Kidney (tissue), 14 donors: Measurements from ENCODE around the gene ARID1B. TPM values are rescaled to one million over a fixed set of nuclear protein-coding genes. Genes with fewer than 3 reads are reported as not detected.

ENCODE experiments used
- DNase-seq, 5 donors: peaks; one replicate each; pipeline ENCODE4 v3.0.0-alpha.2; 2013 to 2020
- FAIRE-seq: peaks from 2 replicates; lab custom pipeline; 2012; peaks lifted over from hg19 to GRCh38; lab: Jason Lieb, UNC
- H3K27ac ChIP-seq, 2 donors: one replicate each; pipeline ENCODE4 v1.7.0; 2013; ENCODE audit warnings: low read depth in 2 of 2, low read length in 2 of 2, inconsistent platforms in 1 of 2
- H3K27me3 ChIP-seq: one replicate; pipeline ENCODE4 v1.7.1; 2013; ENCODE audit warnings: low read length, inconsistent platforms; ENCODE audit not compliant: control insufficient read depth, insufficient read depth
- H3K36me3 ChIP-seq, 3 donors: one replicate each; pipeline versions ENCODE4 v1.7.0 to v1.7.1; 2013; ENCODE audit warnings: low read length in 3 of 3, control low read depth in 1 of 3, inconsistent platforms in 1 of 3; ENCODE audit not compliant: insufficient read depth in 3 of 3, control insufficient read depth in 2 of 3
- H3K4me1 ChIP-seq, 3 donors: one replicate each; pipeline versions ENCODE4 v1.7.0 to v1.7.1; 2013; ENCODE audit warnings: low read length in 3 of 3, inconsistent platforms in 1 of 3, low read depth in 1 of 3; ENCODE audit not compliant: control insufficient read depth in 2 of 3, insufficient read depth in 2 of 3
- H3K4me3 ChIP-seq, 3 donors: one replicate each; pipeline versions ENCODE4 v1.7.0 to v1.8.1; 2013; ENCODE audit warnings: low read length in 3 of 3, control low read depth in 1 of 3, inconsistent platforms in 1 of 3
- H3K9ac ChIP-seq, 3 donors: one replicate each; pipeline versions ENCODE4 v1.7.0 to v1.7.1; 2013; ENCODE audit warnings: low read length in 3 of 3, control low read depth in 1 of 3, inconsistent platforms in 1 of 3
- H3K9me3 ChIP-seq, 3 donors: one replicate each; pipeline versions ENCODE4 v1.7.0 to v1.7.1; 2013; ENCODE audit warnings: low read length in 3 of 3, control low read depth in 1 of 3, inconsistent platforms in 1 of 3; ENCODE audit not compliant: control insufficient read depth in 2 of 3, insufficient read depth in 1 of 3
- intact Hi-C: fragments of 100-400 bp; cut with DNase I; formaldehyde crosslinking; loops from one replicate; pipeline ENCODE4 v1.11.1; 2022
- polyA plus RNA-seq: library from polyadenylated mRNA; stranded (reverse); fragments of 350-450 nt; fragmentation: Illumina TruSeq; extraction: RNeasy Lipid Tissue Mini Kit (QIAGEN cat#74804); gene quantifications from one replicate; pipeline ENCODE4 v1.2.3, GENCODE V29; 2014; ENCODE audit warnings: low read depth, low replicate concordance; ENCODE audit not compliant: insufficient read depth
- total RNA-seq: library from RNA; stranded (reverse); fragmentation: NEBNext Ultra II Directional; extraction: Animal tissue kit (Norgen Biotek cat#: 25700); gene quantifications from one replicate; pipeline ENCODE4 v1.2.1, GENCODE V29; 2021
- TF ChIP-seq, protein P1 (sequence below): IDR thresholded peaks from 3 replicates; pipeline ENCODE4 v1.5.1; 2012; ENCODE audit warnings: mild to moderate bottlenecking, moderate library complexity, borderline replicate concordance; ENCODE audit not compliant: insufficient read depth; ENCODE audit errors: extremely low read depth
- donor health status: control.
- donor health status: control.
- donor health status: control.
- donor health status: control.
- donor health status: control.
- donor health status: DM: yes; HTN: yes; CAD: no.
- donor health status: Normal renal cell carcinoma (clear cell type).

ARID1B gene
- total and polyA plus RNA-seq, 2 donors from 2014 or later, result 16.4 to 110 TPM

DNA sequence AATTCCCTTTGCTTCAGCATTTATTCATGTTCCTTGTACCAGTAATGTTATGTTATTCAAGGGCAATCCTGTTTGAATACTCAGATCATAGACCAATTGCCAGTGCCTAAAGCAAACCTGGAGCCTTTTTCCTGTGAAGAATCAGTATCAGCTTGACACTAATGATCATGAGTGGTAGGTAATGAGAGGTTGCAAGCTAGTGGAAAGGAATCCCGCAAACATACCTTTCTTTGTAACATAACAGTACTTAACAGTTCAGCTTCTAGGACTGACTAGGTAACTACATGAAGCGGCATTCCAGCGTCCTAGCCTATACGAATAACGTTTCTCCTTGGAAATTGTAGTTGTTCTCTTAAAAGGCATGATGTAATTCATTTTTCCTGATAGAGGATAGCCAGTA is 292.4 kb downstream of the ARID1B start:
- Histone ChIP-seq H3K9me3 (no peaks in the 10 kb centered on the region), H3K4me1 (peaks cover 14 to 18% (median 17%) of the 10 kb centered on the region in 3 donors), H3K27ac (peak overlapping the region in 1 of 2 donors; percentile 20), H3K4me3 (no peak overlapping the region), H3K9ac (no peak overlapping the region), H3K27me3 (no peaks in the 10 kb centered on the region), H3K36me3 (no peaks in the 10 kb centered on the region)
- DNase-seq, result peak in 2 of 5 donors; percentile 54 to 69
- FAIRE-seq, result no peak
- TF ChIP-seq, protein P1, sequence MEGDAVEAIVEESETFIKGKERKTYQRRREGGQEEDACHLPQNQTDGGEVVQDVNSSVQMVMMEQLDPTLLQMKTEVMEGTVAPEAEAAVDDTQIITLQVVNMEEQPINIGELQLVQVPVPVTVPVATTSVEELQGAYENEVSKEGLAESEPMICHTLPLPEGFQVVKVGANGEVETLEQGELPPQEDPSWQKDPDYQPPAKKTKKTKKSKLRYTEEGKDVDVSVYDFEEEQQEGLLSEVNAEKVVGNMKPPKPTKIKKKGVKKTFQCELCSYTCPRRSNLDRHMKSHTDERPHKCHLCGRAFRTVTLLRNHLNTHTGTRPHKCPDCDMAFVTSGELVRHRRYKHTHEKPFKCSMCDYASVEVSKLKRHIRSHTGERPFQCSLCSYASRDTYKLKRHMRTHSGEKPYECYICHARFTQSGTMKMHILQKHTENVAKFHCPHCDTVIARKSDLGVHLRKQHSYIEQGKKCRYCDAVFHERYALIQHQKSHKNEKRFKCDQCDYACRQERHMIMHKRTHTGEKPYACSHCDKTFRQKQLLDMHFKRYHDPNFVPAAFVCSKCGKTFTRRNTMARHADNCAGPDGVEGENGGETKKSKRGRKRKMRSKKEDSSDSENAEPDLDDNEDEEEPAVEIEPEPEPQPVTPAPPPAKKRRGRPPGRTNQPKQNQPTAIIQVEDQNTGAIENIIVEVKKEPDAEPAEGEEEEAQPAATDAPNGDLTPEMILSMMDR, result no peak
- intact Hi-C loops, result no loop called here

DNA sequence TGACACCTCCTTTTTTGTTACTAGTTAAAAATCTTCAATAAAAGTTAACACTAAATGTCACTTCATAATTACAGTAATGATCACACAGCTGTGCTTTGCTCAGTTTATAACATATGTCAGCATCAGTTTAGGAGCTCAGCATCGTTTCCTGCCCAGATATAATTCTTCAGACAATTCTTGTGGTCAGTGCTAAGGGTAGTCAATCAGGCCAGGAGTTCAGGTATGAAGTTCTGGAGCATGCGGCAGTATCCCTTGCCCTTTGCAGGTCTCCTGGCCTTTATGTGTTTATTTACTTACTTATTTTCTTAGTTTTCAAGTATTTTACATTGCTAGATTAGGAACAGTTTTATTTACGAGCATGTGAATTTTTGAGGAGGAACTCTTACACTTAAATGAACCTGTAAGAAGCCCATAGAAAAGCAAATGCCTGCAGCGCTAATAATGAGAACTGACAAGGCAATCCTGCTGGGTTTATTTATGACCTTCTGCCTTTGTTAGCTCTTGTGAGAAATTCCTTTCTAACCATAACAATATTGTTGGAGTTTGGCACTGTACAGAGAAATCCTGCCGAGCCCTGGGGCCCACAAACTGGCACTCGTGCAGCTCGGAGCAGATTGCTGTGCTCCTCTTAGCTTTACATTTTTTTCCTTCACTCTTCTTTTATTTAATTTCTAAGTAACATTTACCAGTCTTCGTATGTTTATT is 293.4 kb downstream of the ARID1B start:
- Histone ChIP-seq H3K4me1 (peaks cover 14 to 18% (median 14%) of the 10 kb centered on the region in 3 donors), H3K9ac (no peak overlapping the region), H3K9me3 (no peaks in the 10 kb centered on the region), H3K27ac (no peak overlapping the region), H3K4me3 (no peak overlapping the region), H3K36me3 (no peaks in the 10 kb centered on the region), H3K27me3 (no peaks in the 10 kb centered on the region)
- DNase-seq (peak in 2 of 5 donors; percentile 57 to 65), FAIRE-seq (no peak)
- TF ChIP-seq, protein P1, result no peak
- intact Hi-C loops, result no loop called here

- Histone ChIP-seq H3K9ac (no peak overlapping the region), H3K36me3 (no peaks in the 10 kb centered on the region), H3K27ac (no peak overlapping the region), H3K4me3 (no peak overlapping the region), H3K4me1 (peaks cover 14% of the 10 kb centered on the region in 3 donors), H3K27me3 (no peaks in the 10 kb centered on the region), H3K9me3 (no peaks in the 10 kb centered on the region)
- DNase-seq (no peak), FAIRE-seq (no peak)
- TF ChIP-seq, protein P1, result no peak
- intact Hi-C loops, result no loop called here
These were observed 294.9 kb downstream of the ARID1B start for GRCh38 chr6:157072128-157072527.
